GM12878 (cell line): ENCODE data around the gene TBCA. TPM values are rescaled to one million over a fixed set of nuclear protein-coding genes. Genes with fewer than 3 reads are reported as not detected.
A peak's percentile ranks its signal among the peaks of the same experiment; 100 is the strongest.

Experiments used
- ATAC-seq: fragments of 200-7000 bp; cut with Tn5 transposase; 3 replicates; pipeline ENCODE4 v1.9.1; 2020; ENCODE audit warnings: mild to moderate bottlenecking, moderate library complexity
- BruUV-seq: library from RNA; stranded (reverse); fragments of 400-500 nt; replicated peaks from 2 replicates; lab custom pipeline; 2021; lab: Mats Ljungman, UMichigan
- CTCF ChIA-PET: fragments of 300-600 bp; sonication (Branson Sonifier 250); formaldehyde crosslinking; extraction: SDS; loops from one replicate; lab custom pipeline; 2021; ENCODE audit warnings: inconsistent platforms; lab: Yijun Ruan, JAX
- POLR2A ChIA-PET: fragments of 350-600 bp; formaldehyde crosslinking; extraction: SDS; loops from one replicate; lab custom pipeline; 2021; ENCODE audit warnings: inconsistent platforms; lab: Charles Lee
- RAD21 ChIA-PET: fragments of 300-600 bp; sonication (Branson Sonifier 250); formaldehyde crosslinking; loops from one replicate; lab custom pipeline; 2023; ENCODE audit warnings: antibody characterized with exemption; ENCODE audit not compliant: unreplicated experiment; lab: Charles Lee
- SMC1A ChIA-PET: fragments of 300-600 bp; sonication (Branson Sonifier 250); formaldehyde crosslinking; loops from one replicate; lab custom pipeline; 2023; ENCODE audit not compliant: unreplicated experiment, uncharacterized antibody; lab: Charles Lee
- DNase-seq: peaks from one replicate; pipeline ENCODE4 v3.0.0-alpha.2; 2011; ENCODE audit warnings: low read depth, low spot score
- FAIRE-seq: peaks from 3 replicates; lab custom pipeline; 2011; peaks lifted over from hg19 to GRCh38; lab: Jason Lieb, UNC
- H2AFZ ChIP-seq: 2 replicates; pipeline ENCODE4 v1.6.0; 2011; ENCODE audit warnings: low read depth, low read length, control low read depth; ENCODE audit not compliant: control insufficient read depth
- H3K27ac ChIP-seq: 2 replicates; pipeline ENCODE4 v1.5.1; 2011; ENCODE audit warnings: control low read depth; ENCODE audit not compliant: control insufficient read depth, insufficient read depth
- H3K27me3 ChIP-seq, 2 experiments: replicated peaks in 1 of 2; 2 replicates each; pipeline versions ENCODE4 v1.6.0 to v1.6.1; 2011; ENCODE audit warnings: low read length in 1 of 2; ENCODE audit not compliant: control insufficient read depth in 2 of 2, insufficient read depth in 2 of 2
- H3K36me3 ChIP-seq, 2 experiments: 2 replicates each; pipeline ENCODE4 v1.5.1; 2011; ENCODE audit warnings: low read length in 1 of 2; ENCODE audit not compliant: control insufficient read depth in 2 of 2, insufficient read depth in 2 of 2
- H3K4me1 ChIP-seq: 2 replicates; pipeline ENCODE4 v1.6.1; 2011; ENCODE audit warnings: mild to moderate bottlenecking, low read length, moderate library complexity, mixed read lengths; ENCODE audit not compliant: control insufficient read depth, insufficient read depth
- H3K4me2 ChIP-seq: 2 replicates; pipeline ENCODE4 v1.6.0; 2011; ENCODE audit warnings: control low read depth; ENCODE audit not compliant: control insufficient read depth, insufficient read depth
- H3K4me3 ChIP-seq: fragments of 200-600 bp; sonication (generic); 2 replicates; pipeline ENCODE4 v1.5.1; 2016
- H3K79me2 ChIP-seq: 2 replicates; pipeline ENCODE4 v1.6.0; 2011; ENCODE audit warnings: low read length; ENCODE audit not compliant: control insufficient read depth, insufficient read depth
- H3K9ac ChIP-seq: 2 replicates; pipeline ENCODE4 v1.8.0; 2011; ENCODE audit warnings: low read length, control low read depth, mixed read lengths; ENCODE audit not compliant: control insufficient read depth, insufficient read depth
- H3K9me3 ChIP-seq: replicated peaks from 3 replicates; pipeline ENCODE4 v1.5.1; 2011; ENCODE audit warnings: mild to moderate bottlenecking, low read length; ENCODE audit not compliant: control insufficient read depth, insufficient read depth
- H4K20me1 ChIP-seq: 2 replicates; pipeline ENCODE4 v1.6.0; 2011; ENCODE audit not compliant: control insufficient read depth, insufficient read depth
- BHLHE40 ChIP-seq, 2 experiments: fragments of 450-650 bp in 1 of 2; IDR thresholded peaks; 2 replicates each; pipeline ENCODE4 v1.6.1; 2011 to 2017; ENCODE audit warnings: low read depth in 2 of 2, borderline replicate concordance in 1 of 2, improper control_type of control experiment in 1 of 2, low read length in 1 of 2, mild to moderate bottlenecking in 1 of 2
- CBFB ChIP-seq: IDR thresholded peaks from 2 replicates; pipeline ENCODE4 v1.6.1; 2016; ENCODE audit warnings: antibody characterized with exemption, low read depth
- DPF2 ChIP-seq: fragments of 450-650 bp; IDR thresholded peaks from 2 replicates; pipeline ENCODE4 v1.6.1; 2017; ENCODE audit warnings: mild to moderate bottlenecking
- FOS ChIP-seq: IDR thresholded peaks from 3 replicates; pipeline ENCODE4 v1.6.1; 2011; ENCODE audit warnings: borderline replicate concordance; ENCODE audit not compliant: insufficient read length; ENCODE audit errors: extremely low read depth
- IRF4 ChIP-seq: IDR thresholded peaks from 2 replicates; pipeline ENCODE4 v1.6.1; 2011; ENCODE audit warnings: low read depth, low read length
- NR2C1 ChIP-seq: fragments of 450-650 bp; IDR thresholded peaks from 2 replicates; pipeline ENCODE4 v1.6.1; 2017; ENCODE audit warnings: antibody characterized with exemption, mild to moderate bottlenecking, moderate library complexity
- RUNX3 ChIP-seq: IDR thresholded peaks from 2 replicates; pipeline ENCODE4 v1.6.1; 2012; ENCODE audit warnings: low read length, inconsistent platforms
- SMAD5 ChIP-seq: IDR thresholded peaks from 2 replicates; pipeline ENCODE4 v1.6.1; 2016; ENCODE audit warnings: antibody characterized with exemption, low read depth
- ZBED1 ChIP-seq: IDR thresholded peaks from 2 replicates; pipeline ENCODE4 v1.6.1; 2016; ENCODE audit warnings: borderline replicate concordance
- ZBTB40 ChIP-seq: fragments of 450-650 bp; IDR thresholded peaks from 2 replicates; pipeline ENCODE4 v1.6.1; 2016; ENCODE audit warnings: mild to moderate bottlenecking, moderate library complexity, borderline replicate concordance
- ZNF384 ChIP-seq: IDR thresholded peaks from 2 replicates; pipeline ENCODE4 v1.6.1; 2012; ENCODE audit warnings: low read depth, mild to moderate bottlenecking, low read length, improper control_type of control experiment, borderline replicate concordance
- in situ Hi-C: fragments of 300-500 bp; cut with MboI; formaldehyde crosslinking; loops from 9 replicates; pipeline ENCODE4 v1.14.3; 2018; ENCODE audit warnings: mixed read lengths
- intact Hi-C: fragments of 100-400 bp; cut with micrococcal nuclease; formaldehyde crosslinking; loops from one replicate; pipeline ENCODE4 v1.14.2; 2022; ENCODE audit not compliant: unreplicated experiment
- polyA plus RNA-seq, 11 experiments: library from polyadenylated mRNA; depleted of rRNA in 4 of 11; unstranded in 6 of 11; stranded (reverse) in 5 of 11; fragments of >200 nt; fragmentation: Nextera tagmentation in 4 of 11; fragmentation: Illumina TruSeq in 1 of 11; extraction: Ambion mirVana in 4 of 11; extraction: Trizol in 1 of 11; gene quantifications; 1 replicate in 1 of 11; 2 replicates in 10 of 11; pipeline versions ENCODE4 v1.2.1 to v1.2.3, GENCODE V29; 2011 to 2016; ENCODE audit warnings: inconsistent platforms in 2 of 11, missing spikeins in 2 of 11, low read depth in 1 of 11
- total RNA-seq, 4 experiments: library from RNA; depleted of rRNA in 3 of 4; stranded (reverse); fragments of >200 nt in 3 of 4; fragmentation: Illumina TruSeq in 1 of 4; extraction: Trizol in 1 of 4; gene quantifications; 2 replicates each; pipeline versions ENCODE4 v1.2.1 to v1.2.3, GENCODE V29; 2013 to 2021
- TF ChIP-seq, protein P1 (sequence below): IDR thresholded peaks from 2 replicates; pipeline ENCODE4 v1.6.1; 2011; ENCODE audit warnings: borderline replicate concordance, low read depth, mild to moderate bottlenecking, moderate library complexity, mixed read lengths, low read length; ENCODE audit not compliant: insufficient read depth; ENCODE audit errors: extremely low read length

TBCA gene
- total and polyA plus RNA-seq, 10 of the 15 experiments (the other 5 are each of a cell fraction or from before 2014, with no cell fraction given), result 86.3 to 647 (median 294) TPM

DNA sequence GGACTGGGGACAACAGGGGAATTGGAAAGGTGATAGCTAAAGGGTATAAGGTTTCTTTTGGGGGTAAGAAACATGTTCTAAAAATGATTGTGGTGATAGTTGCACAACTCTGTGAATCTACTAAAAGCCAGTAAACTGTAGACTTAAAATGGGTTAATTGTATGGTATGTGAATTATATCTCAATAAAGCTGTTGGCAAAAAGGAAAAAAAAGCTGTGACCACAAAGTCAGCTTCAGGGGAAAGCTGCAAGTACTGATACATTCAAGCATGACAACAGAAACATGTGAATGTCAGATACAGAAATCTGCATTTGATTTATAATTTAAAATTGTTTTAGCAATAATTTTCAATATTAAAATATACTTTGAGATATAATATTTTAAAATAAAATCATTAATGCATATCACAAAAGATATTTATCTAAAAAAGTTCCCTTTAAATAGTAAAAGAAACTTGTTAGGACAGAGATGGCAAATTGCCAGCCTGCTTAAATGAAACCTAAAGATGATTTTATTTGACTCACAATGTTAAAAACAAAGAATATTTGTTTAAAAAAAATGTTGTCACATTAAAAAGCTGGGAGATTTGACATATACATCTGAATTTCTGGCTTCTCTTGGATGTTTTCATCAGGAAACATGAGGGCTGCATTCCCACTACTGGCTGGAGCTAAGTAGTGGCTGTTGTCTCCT is 66.0 kb downstream of the TBCA start:
- H3K27ac ChIP-seq, result no peak overlapping the region
- no peak overlapping the region for H3K4me3 ChIP-seq
- ATAC-seq, result 0 out of 3 replicates have a peak, but pooled peaks have one; percentile 23
- intact Hi-C loops (loop anchor here (10.0 kb wide), 1 partner anchor 145 kb away; no protein-coding TSS in a partner anchor), in situ Hi-C loops (no loop called here)
- TF ChIP-seq ZNF384 (peak; percentile 94), CBFB (peak; percentile 47; the same call in 1 of the 2 replicates), DPF2 (no peak), NR2C1 (no peak), IRF4 (no peak), SMAD5 (no peak), BHLHE40 (IDR thresholded peaks at IDR 0.05; ENCODE audit: borderline replicate concordance in 1 of 2, low read depth in 2 of 2, low read length in 1 of 2) (0 out of 4 replicates have a peak, but pooled peaks of 1 of the 2 experiments have one; percentile 41), RUNX3 (peak; percentile 90), ZBTB40 (peak; percentile 97), FOS (no peak), ZBED1 (no peak)
- TF ChIP-seq, protein P1, sequence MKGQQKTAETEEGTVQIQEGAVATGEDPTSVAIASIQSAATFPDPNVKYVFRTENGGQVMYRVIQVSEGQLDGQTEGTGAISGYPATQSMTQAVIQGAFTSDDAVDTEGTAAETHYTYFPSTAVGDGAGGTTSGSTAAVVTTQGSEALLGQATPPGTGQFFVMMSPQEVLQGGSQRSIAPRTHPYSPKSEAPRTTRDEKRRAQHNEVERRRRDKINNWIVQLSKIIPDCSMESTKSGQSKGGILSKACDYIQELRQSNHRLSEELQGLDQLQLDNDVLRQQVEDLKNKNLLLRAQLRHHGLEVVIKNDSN, result no peak
- no peaks in the 10 kb centered on the region for H3K9me3 ChIP-seq
- BruUV-seq, result no TSS peak
- no peak overlapping the region for H2AFZ ChIP-seq
- no peak overlapping the region for H3K4me2 ChIP-seq
- CTCF ChIA-PET, result interaction anchor here (0.9 to 1.4 kb wide), 5 partner anchors 9 to 210 kb away, joined by 3 to 5 read pairs (median 3); no protein-coding TSS in a partner anchor
- H4K20me1 ChIP-seq, result no peaks in the 10 kb centered on the region
- H3K4me1 ChIP-seq, result no peaks in the 10 kb centered on the region
- peaks cover 3 to 9% of the 10 kb centered on the region in 2 experiments for H3K36me3 ChIP-seq
- POLR2A ChIA-PET, result interaction anchor here (1.4 to 2.6 kb wide), 2 partner anchors 10 to 11 kb away, joined by 4 to 7 read pairs; no protein-coding TSS in a partner anchor
- peaks cover 26% of the 10 kb centered on the region for H3K79me2 ChIP-seq
- RAD21 ChIA-PET, result interaction anchor here (1.3 to 1.6 kb wide), 3 partner anchors 9 to 143 kb away, joined by 3 to 7 read pairs (median 3); no protein-coding TSS in a partner anchor
- SMC1A ChIA-PET, result interaction anchor here (0.6 to 3.4 kb wide), 14 partner anchors 9 to 293 kb away, joined by 3 to 14 read pairs (median 3); no protein-coding TSS in a partner anchor
- FAIRE-seq, result peak; percentile 13
- no peaks in the 10 kb centered on the region for H3K27me3 ChIP-seq
- no peak for DNase-seq
- H3K9ac ChIP-seq, result no peak overlapping the region
